Spleen (tissue), 11 donors: ENCODE data around the gene TMEM38A. TPM values are rescaled to one million over a fixed set of nuclear protein-coding genes. Genes with fewer than 3 reads are reported as not detected.
"Not testable (repeated sequence)": the region's sequence is repeated elsewhere in the genome, so short reads cannot be mapped to it uniquely, and the experiment has no call there.

Experiments
- DNase-seq: peaks from one replicate; pipeline ENCODE4 v3.0.0-alpha.2; 2020
- H3K27ac ChIP-seq, 8 donors: fragments of 200-600 bp; sonication (generic) in 7 of 8; 1 replicate in 4 of 8; 2 replicates in 4 of 8; pipeline versions ENCODE4 v1.5.0 to v1.8.0; 2016 to 2021; ENCODE audit warnings: inconsistent platforms in 4 of 8, mild to moderate bottlenecking in 4 of 8, moderate library complexity in 1 of 8
- H3K27me3 ChIP-seq, 7 donors: fragments of 200-600 bp; sonication (generic) in 6 of 7; replicated peaks in 1 of 7; 1 replicate in 4 of 7; 2 replicates in 3 of 7; pipeline versions ENCODE4 v1.5.0 to v1.8.0; 2016 to 2021; ENCODE audit warnings: inconsistent platforms in 3 of 7, mild to moderate bottlenecking in 1 of 7
- H3K36me3 ChIP-seq, 6 donors: fragments of 200-600 bp; sonication (generic) in 5 of 6; 1 replicate in 4 of 6; 2 replicates in 2 of 6; pipeline versions ENCODE4 v1.5.0 to v1.8.0; 2016 to 2021; ENCODE audit warnings: inconsistent platforms in 2 of 6
- H3K4me1 ChIP-seq, 6 donors: fragments of 200-600 bp; sonication (generic) in 5 of 6; 1 replicate in 3 of 6; 2 replicates in 3 of 6; pipeline versions ENCODE4 v1.5.0 to v1.8.0; 2016 to 2021; ENCODE audit warnings: inconsistent platforms in 3 of 6
- H3K4me3 ChIP-seq, 8 donors: fragments of 200-600 bp; sonication (generic) in 7 of 8; 1 replicate in 4 of 8; 2 replicates in 4 of 8; pipeline versions ENCODE4 v1.5.0 to v1.8.0; 2016 to 2021; ENCODE audit warnings: inconsistent platforms in 4 of 8, mild to moderate bottlenecking in 4 of 8, moderate library complexity in 2 of 8
- H3K9me3 ChIP-seq, 8 donors: fragments of 200-600 bp; sonication (generic) in 7 of 8; 1 replicate in 4 of 8; 2 replicates in 4 of 8; pipeline versions ENCODE4 v1.5.0 to v1.8.0; 2016 to 2021; ENCODE audit warnings: inconsistent platforms in 4 of 8
- POLR2A ChIP-seq, 3 donors: fragments of 450-650 bp; IDR thresholded peaks; one replicate each; pipeline ENCODE4 v1.5.1; 2017; ENCODE audit warnings: antibody characterized with exemption in 3 of 3, mild to moderate bottlenecking in 1 of 3
- POLR2AphosphoS5 ChIP-seq, 3 donors: sonication (generic); formaldehyde crosslinking; IDR thresholded peaks; one replicate each; pipeline ENCODE4 v1.5.1; 2017; ENCODE audit warnings: antibody characterized with exemption in 3 of 3
- WGBS, 5 donors: extraction: QIAGEN DNeasy Blood & Tissue Kit in 3 of 5; methylation state at CpG; one replicate each; pipeline versions ENCODE4 v1.1.5 to v1.1.7; 2013 to 2018; 5-methylcytosine and 5-hydroxymethylcytosine counted together
- intact Hi-C: fragments of 100-400 bp; cut with DNase I; formaldehyde crosslinking; loops from one replicate; pipeline ENCODE4 v1.15.0; 2023; ENCODE audit warnings: low total_unique reads
- polyA plus RNA-seq, 3 donors: library from polyadenylated mRNA; stranded (reverse); fragments of 200-250 nt; gene quantifications; one replicate each; pipeline ENCODE4 v1.2.1, GENCODE V29; 2013
- total RNA-seq, 7 donors: library from RNA; depleted of rRNA in 3 of 7; stranded (reverse); fragments of >200 nt in 3 of 7; fragmentation: NEBNext Ultra II Directional in 4 of 7; extraction: Animal tissue kit (Norgen Biotek cat#: 25700) in 4 of 7; gene quantifications; one replicate each; pipeline versions ENCODE4 v1.1.0 to v1.2.1, GENCODE V29; 2016 to 2021
- TF ChIP-seq, protein P1 (sequence below), 11 experiments: fragments of 200-600 bp in 7 of 11; fragments of 450-650 bp in 4 of 11; sonication (generic) in 4 of 11; IDR thresholded peaks in 8 of 11; conservative IDR thresholded peaks in 3 of 11; 1 replicate in 7 of 11; 2 replicates in 4 of 11; pipeline versions ENCODE4 v1.4.0 to v1.8.0; 2016 to 2021; ENCODE audit warnings: antibody characterized with exemption in 11 of 11, inconsistent platforms in 4 of 11, mild to moderate bottlenecking in 1 of 11
- donor health status: healthy with polysubstance abuse.
- donor health status: DM: no; HTN: no; CAD: no; lungs with moderate emphysema.
- donor health status: DM: no; HTN: no; CAD: no.
- donor health status: Bipolar disorder and iron deficiency.
- donor health status: healthy.
- donor health status: DM: no; HTN: no; CAD: no.
- donor health status: DM: yes; HTN: yes; CAD: no.

The TMEM38A gene
- total and polyA plus RNA-seq, 10 donors: 1.5 to 5.4 (median 2.8) TPM

DNA sequence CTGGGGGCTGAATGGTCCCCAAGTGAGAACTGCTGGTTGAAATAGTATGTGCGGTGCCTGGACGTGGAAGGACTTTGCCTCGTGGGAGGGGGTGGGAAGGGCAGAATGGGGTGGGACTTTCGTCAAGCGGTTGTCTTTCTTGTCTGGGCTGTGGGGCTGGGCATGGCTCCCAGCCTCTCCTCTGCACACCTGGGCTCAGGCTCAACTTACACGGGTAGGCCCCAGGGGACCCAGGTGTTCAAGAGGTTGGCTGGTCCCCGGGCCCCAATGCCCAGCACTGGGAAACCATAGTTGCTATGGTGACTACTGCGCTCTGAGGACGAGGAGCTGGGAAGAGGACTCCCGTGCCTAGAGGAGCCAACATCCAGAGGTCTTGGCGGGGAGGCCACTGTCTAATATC lies 66.0 kb downstream of the TMEM38A start:
- WGBS, 5 donors: 74 to 85% (median 81%) methylated on average over 7 to 11 of the region's 11 CpGs
- no peak for DNase-seq
- H3K4me3 ChIP-seq: no peak overlapping the region

DNA sequence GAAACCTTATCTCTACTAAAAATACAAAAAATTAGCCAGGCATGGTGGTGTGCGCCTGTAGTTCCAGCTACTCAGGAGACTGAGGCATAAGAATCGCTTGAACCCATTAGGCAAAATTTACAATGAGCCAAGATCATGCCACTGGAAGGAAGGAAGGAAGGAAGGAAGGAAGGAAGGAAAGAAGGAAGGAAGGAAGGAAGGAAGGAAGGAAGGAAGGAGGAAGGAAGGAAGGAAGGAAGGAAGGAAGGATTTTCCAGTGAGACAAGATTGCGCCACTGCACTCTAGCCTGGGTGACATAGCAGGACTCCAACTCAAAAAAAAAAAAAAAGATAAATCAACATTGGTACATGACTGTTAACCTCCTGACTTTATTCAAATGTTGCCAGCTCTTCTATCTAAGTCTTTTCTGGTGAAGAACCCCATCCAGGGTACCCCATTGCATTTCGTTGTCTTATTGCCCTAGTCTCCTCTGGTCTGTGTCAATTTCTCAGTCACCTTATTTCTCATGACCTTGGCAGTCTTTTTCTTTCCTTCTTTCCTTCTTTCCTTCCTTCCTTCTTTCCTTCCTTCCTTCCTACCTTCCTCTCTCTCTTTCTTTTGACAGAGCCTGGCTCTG lies 74.8 kb downstream of the TMEM38A start:
- H3K9me3 ChIP-seq, H3K4me3 ChIP-seq, H3K36me3 ChIP-seq, intact Hi-C loops, H3K27ac ChIP-seq, H3K4me1 ChIP-seq, H3K27me3 ChIP-seq, DNase-seq: not testable (repeated sequence)
- 80 to 94% (median 85%) methylated on average over 4 of the region's 4 CpGs for WGBS, 5 donors

More for the DNA sequence above, 66.0 kb downstream of the TMEM38A start:
- TF ChIP-seq POLR2AphosphoS5 (IDR thresholded peaks at IDR 0.05) (no peak), POLR2A (IDR thresholded peaks at IDR 0.05) (no peak)
- TF ChIP-seq, protein P1, sequence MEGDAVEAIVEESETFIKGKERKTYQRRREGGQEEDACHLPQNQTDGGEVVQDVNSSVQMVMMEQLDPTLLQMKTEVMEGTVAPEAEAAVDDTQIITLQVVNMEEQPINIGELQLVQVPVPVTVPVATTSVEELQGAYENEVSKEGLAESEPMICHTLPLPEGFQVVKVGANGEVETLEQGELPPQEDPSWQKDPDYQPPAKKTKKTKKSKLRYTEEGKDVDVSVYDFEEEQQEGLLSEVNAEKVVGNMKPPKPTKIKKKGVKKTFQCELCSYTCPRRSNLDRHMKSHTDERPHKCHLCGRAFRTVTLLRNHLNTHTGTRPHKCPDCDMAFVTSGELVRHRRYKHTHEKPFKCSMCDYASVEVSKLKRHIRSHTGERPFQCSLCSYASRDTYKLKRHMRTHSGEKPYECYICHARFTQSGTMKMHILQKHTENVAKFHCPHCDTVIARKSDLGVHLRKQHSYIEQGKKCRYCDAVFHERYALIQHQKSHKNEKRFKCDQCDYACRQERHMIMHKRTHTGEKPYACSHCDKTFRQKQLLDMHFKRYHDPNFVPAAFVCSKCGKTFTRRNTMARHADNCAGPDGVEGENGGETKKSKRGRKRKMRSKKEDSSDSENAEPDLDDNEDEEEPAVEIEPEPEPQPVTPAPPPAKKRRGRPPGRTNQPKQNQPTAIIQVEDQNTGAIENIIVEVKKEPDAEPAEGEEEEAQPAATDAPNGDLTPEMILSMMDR (IDR thresholded peaks at IDR 0.05 in 8 of 11, conservative IDR thresholded peaks at IDR 0.05 in 3 of 11): no peak
- H3K27ac ChIP-seq: no peak overlapping the region
- intact Hi-C loops: no loop called here
- peaks cover 0 to 3% (median 0%) of the 10 kb centered on the region in 7 donors for H3K27me3 ChIP-seq
- no peaks in the 10 kb centered on the region for H3K36me3 ChIP-seq
- no peaks in the 10 kb centered on the region for H3K4me1 ChIP-seq
- H3K9me3 ChIP-seq: peaks cover 0 to 13% (median 2%) of the 10 kb centered on the region in 8 donors

DNA sequence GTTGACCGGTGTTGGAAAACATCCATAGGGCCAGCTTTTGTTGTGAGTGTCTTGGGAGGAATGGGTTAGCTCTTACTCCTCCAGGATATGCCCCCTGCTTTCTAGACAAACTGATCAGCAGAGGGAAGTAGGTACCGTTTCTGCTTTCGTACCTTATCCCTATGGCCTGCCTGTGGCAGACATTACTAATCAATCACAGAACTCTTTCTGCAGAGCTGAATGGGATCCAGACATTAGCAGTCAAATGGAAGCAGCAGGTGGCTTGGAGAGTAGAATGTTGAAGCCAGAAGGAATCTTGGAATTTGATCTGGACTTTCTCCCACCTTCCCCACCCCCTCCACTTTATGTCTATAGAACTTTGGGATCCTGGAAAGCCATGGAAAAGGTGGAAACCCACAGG lies 75.8 kb downstream of the TMEM38A start:
- no peak for DNase-seq
- Histone ChIP-seq H3K27me3 (no peaks in the 10 kb centered on the region), H3K27ac (no peak overlapping the region), H3K9me3 (peaks cover 0 to 4% (median 0%) of the 10 kb centered on the region in 8 donors), H3K36me3 (no peaks in the 10 kb centered on the region), H3K4me3 (no peak overlapping the region), H3K4me1 (no peaks in the 10 kb centered on the region)
- intact Hi-C loops: no loop called here
- no peak for TF ChIP-seq POLR2A (IDR thresholded peaks at IDR 0.05)
- no peak for TF ChIP-seq POLR2AphosphoS5 (IDR thresholded peaks at IDR 0.05)
- TF ChIP-seq, protein P1 (IDR thresholded peaks at IDR 0.05 in 8 of 11, conservative IDR thresholded peaks at IDR 0.05 in 3 of 11): no peak
- 59 to 74% (median 63%) methylated on average over 3 of the region's 3 CpGs for WGBS, 5 donors

DNA sequence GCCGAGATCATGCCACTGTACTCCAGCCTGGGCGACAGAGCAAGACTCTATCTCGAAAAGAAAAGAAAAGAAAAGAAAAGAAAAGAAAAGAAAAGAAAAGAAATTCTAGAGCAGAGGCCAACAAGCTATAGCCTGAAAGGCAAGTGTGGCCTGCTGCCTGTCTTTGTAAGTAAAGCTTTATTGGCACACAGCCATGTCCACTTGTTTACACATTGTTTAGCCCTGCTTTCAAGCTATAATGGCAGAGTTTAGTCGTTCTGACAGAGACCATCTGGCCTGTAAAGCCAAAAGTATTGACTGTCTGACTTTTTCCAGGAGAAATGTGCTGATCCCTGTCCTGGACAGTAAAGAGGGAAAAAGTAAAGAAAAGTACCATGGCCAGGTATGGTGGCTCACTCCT lies 77.0 kb downstream of the TMEM38A start:
- no peaks in the 10 kb centered on the region for H3K27me3 ChIP-seq
- WGBS, 5 donors: 59 to 69% (median 63%) methylated on average over 3 to 4 of the region's 4 CpGs
- H3K36me3 ChIP-seq: no peaks in the 10 kb centered on the region
- intact Hi-C loops: no loop called here
- H3K9me3 ChIP-seq: peaks cover 0 to 4% (median 0%) of the 10 kb centered on the region in 8 donors
- no peak overlapping the region for H3K4me3 ChIP-seq
- no peaks in the 10 kb centered on the region for H3K4me1 ChIP-seq
- no peak for DNase-seq
- H3K27ac ChIP-seq: no peak overlapping the region
- TF ChIP-seq POLR2AphosphoS5 (IDR thresholded peaks at IDR 0.05) (no peak), POLR2A (IDR thresholded peaks at IDR 0.05) (no peak)
- TF ChIP-seq, protein P1 (IDR thresholded peaks at IDR 0.05 in 8 of 11, conservative IDR thresholded peaks at IDR 0.05 in 3 of 11): no peak
